ENCODE data around the gene ZNF219. TPM values are rescaled to one million over a fixed set of nuclear protein-coding genes. Genes with fewer than 3 reads are reported as not detected.

The ZNF219 gene
- total and polyA plus RNA-seq, 2 of the 13 experiments (the other 11 are each of a cell fraction or from before 2014, with no cell fraction given): 34.5 to 36.6 TPM

- TF ChIP-seq ZNF784 (CRISPR knock-in tag; IDR thresholded peaks at IDR 0.05; ENCODE audit: borderline replicate concordance): no peak
- TF ChIP-seq SMARCC2 (IDR thresholded peaks at IDR 0.05): no peak
- no peak for TF ChIP-seq ZNF670 (CRISPR knock-in tag; IDR thresholded peaks at IDR 0.05; ENCODE audit: borderline replicate concordance)
- TF ChIP-seq ZNF329 (CRISPR knock-in tag; IDR thresholded peaks at IDR 0.05; ENCODE audit: low read depth): no peak
- no peak for TF ChIP-seq NFE2L2 (IDR thresholded peaks at IDR 0.05; ENCODE audit: low read length)
- TF ChIP-seq MATR3 (CRISPR knock-in tag; IDR thresholded peaks at IDR 0.05): no peak
- no peak for TF ChIP-seq DNMT3B (CRISPR knock-in tag; conservative IDR thresholded peaks at IDR 0.05)
- no peak for TF ChIP-seq HNRNPLL (IDR thresholded peaks at IDR 0.05; ENCODE audit: low read depth, low read length, poor library complexity, severe bottlenecking)
- no peak for TF ChIP-seq GLMP (CRISPR knock-in tag; IDR thresholded peaks at IDR 0.05; ENCODE audit: borderline replicate concordance)
- TF ChIP-seq RBAK (CRISPR knock-in tag; IDR thresholded peaks at IDR 0.05): no peak; the same call in 1 of the 2 replicates
- no peak for TF ChIP-seq ZNF713 (CRISPR knock-in tag; IDR thresholded peaks at IDR 0.05)
- peak; percentile 75 for TF ChIP-seq IRF2 (CRISPR knock-in tag; IDR thresholded peaks at IDR 0.05)
- no peak for TF ChIP-seq NR3C1 (CRISPR knock-in tag; IDR thresholded peaks at IDR 0.05)
- TF ChIP-seq HOXA7 (CRISPR knock-in tag; IDR thresholded peaks at IDR 0.05): no peak
- TF ChIP-seq SIN3A (IDR thresholded peaks at IDR 0.05; ENCODE audit: borderline replicate concordance, low read depth, low read length): peak; percentile 58; the same call in 1 of the 2 replicates
- TF ChIP-seq PAXIP1 (CRISPR knock-in tag; conservative IDR thresholded peaks at IDR 0.05): peak; percentile 23; the same call in 1 of the 2 replicates
- TF ChIP-seq ZSCAN12 (CRISPR knock-in tag; IDR thresholded peaks at IDR 0.05): no peak
- TF ChIP-seq CCDC6 (CRISPR knock-in tag; IDR thresholded peaks at IDR 0.05): no peak
- no peak for TF ChIP-seq HNRNPUL1 (IDR thresholded peaks at IDR 0.05; ENCODE audit: low read depth, low read length)
- no peak for TF ChIP-seq SP1 (IDR thresholded peaks at IDR 0.05)
- peak; percentile 64 for TF ChIP-seq SP1 (CRISPR knock-in tag; IDR thresholded peaks at IDR 0.05)
- TF ChIP-seq RAD21 (CRISPR knock-in tag; IDR thresholded peaks at IDR 0.05): peak; percentile 94
- no peak for TF ChIP-seq SNAI1 (CRISPR knock-in tag; IDR thresholded peaks at IDR 0.05; ENCODE audit: borderline replicate concordance)
- TF ChIP-seq WIZ (CRISPR knock-in tag; IDR thresholded peaks at IDR 0.05): no peak
- 0 out of 2 replicates have a peak, but pooled peaks have one; percentile 66 for TF ChIP-seq ZNF230 (CRISPR knock-in tag; IDR thresholded peaks at IDR 0.05)
- no peak for TF ChIP-seq SP2 (CRISPR knock-in tag; IDR thresholded peaks at IDR 0.05)
- TF ChIP-seq ONECUT2 (CRISPR knock-in tag; IDR thresholded peaks at IDR 0.05): no peak
- TF ChIP-seq ZNF138 (CRISPR knock-in tag; IDR thresholded peaks at IDR 0.05; ENCODE audit: low read depth): no peak
These were observed 8.2 kb upstream of the ZNF219 start (continued) for GRCh38 chr14:21106498-21107282.

All from HepG2 (cell line).